ENCODE measurements around the gene AEN. TPM values are rescaled to one million over a fixed set of nuclear protein-coding genes. Genes with fewer than 3 reads are reported as not detected.
A peak's percentile ranks its signal among the peaks of the same experiment; 100 is the strongest.

AEN gene
- polyA plus RNA-seq, 4 donors: 5.4 to 16.8 (median 11.3) TPM

DNA sequence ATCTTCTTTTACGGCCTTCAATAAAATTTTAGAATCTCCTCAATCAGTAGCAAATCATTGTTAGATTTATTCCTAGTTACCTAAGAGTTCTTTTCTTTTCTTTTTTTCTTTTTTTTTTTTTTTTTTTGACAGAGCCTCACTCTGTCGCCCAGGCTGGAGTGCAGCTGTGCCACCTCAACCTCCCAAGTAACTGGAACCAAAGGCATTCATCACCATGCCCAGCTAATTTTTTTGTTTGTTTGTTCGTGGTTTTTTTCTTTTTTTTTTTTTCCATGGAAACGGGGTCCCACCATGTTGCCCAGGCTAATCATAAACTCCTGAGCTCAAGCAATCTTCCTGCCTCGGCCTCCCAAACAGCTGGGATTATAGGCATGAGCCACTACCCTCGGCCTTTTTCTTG lies 30.4 kb upstream of the AEN start:
- FAIRE-seq (no peak), DNase-seq (no peak)
- Histone ChIP-seq H3K27ac (ENCODE audit: low read depth in 1 of 3, low read length in 2 of 3) (no peak overlapping the region), H3K4me3 (ENCODE audit: low read depth in 1 of 3, low read length in 3 of 3) (no peak overlapping the region), H3K4me1 (ENCODE audit: control insufficient read depth in 3 of 3, insufficient read depth in 2 of 3, low read depth in 1 of 3, low read length in 2 of 3) (no peaks in the 10 kb centered on the region), H3K36me3 (ENCODE audit: control insufficient read depth in 3 of 3, insufficient read depth in 2 of 3, low read depth in 1 of 3, low read length in 3 of 3) (no peaks in the 10 kb centered on the region), H3K9me3 (ENCODE audit: control insufficient read depth in 2 of 2, insufficient read depth in 1 of 2, low read depth in 1 of 2, low read length in 1 of 2) (no peaks in the 10 kb centered on the region), H3K27me3 (ENCODE audit: control insufficient read depth in 3 of 3, insufficient read depth in 3 of 3, low read length in 3 of 3) (no peaks in the 10 kb centered on the region)
- 61 to 76% (median 72%) methylated on average over 6 of the region's 6 CpGs for WGBS, 3 donors

DNA sequence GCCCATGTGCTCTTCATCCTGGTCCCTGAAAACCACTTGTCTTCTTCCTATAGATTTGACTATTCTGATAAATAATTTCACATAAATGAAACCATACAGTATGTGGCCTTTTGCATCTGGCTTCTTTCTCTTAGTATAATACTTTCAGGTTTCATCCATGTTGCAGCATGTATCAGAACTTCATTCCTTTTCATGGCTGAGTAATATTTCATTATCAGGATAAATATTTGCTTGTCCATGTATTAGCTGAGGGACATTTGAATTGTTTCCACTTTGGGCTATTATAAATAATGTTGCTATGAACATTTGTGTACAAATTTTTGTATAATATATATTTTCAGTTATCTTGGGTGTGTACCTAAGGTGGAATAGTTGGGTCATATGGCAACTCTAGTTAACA lies 29.8 kb upstream of the AEN start:
- no peaks in the 10 kb centered on the region for H3K4me1 ChIP-seq (ENCODE audit: control insufficient read depth in 3 of 3, insufficient read depth in 2 of 3, low read depth in 1 of 3, low read length in 2 of 3)
- no peak for FAIRE-seq

DNA sequence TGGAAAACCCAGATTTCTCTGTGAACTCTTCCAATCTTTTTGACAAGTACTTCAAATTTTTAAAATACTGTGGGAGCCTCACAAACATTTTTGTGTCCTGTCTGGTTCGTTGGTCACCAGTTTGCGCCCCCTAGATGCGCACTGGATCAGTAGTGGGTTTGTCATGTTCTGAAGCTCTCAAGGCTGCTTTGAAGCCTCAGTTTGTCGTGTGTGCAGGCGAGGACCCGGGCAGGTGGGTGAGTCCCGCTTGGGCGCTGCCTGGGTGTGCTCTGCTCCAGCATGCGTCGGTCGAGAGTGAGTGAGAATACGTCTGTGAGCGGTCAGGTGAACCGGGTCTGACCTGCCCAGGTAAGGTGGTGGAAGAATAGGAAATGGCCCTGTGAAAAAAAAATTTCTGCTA lies 17.3 kb upstream of the AEN start:
- Histone ChIP-seq H3K9me3 (ENCODE audit: control insufficient read depth in 2 of 2, insufficient read depth in 1 of 2, low read depth in 1 of 2, low read length in 1 of 2) (no peaks in the 10 kb centered on the region), H3K36me3 (ENCODE audit: control insufficient read depth in 3 of 3, insufficient read depth in 2 of 3, low read depth in 1 of 3, low read length in 3 of 3) (no peaks in the 10 kb centered on the region), H3K27me3 (ENCODE audit: control insufficient read depth in 3 of 3, insufficient read depth in 3 of 3, low read length in 3 of 3) (peaks cover 0 to 43% (median 29%) of the 10 kb centered on the region in 3 donors), H3K4me1 (ENCODE audit: control insufficient read depth in 3 of 3, insufficient read depth in 2 of 3, low read depth in 1 of 3, low read length in 2 of 3) (peaks cover 0 to 8% (median 0%) of the 10 kb centered on the region in 3 donors), H3K27ac (ENCODE audit: low read depth in 1 of 3, low read length in 2 of 3) (peak overlapping the region in 1 of 3 donors; percentile 45), H3K4me3 (ENCODE audit: low read depth in 1 of 3, low read length in 3 of 3) (peak overlapping the region in 1 of 3 donors; percentile 32)
- DNase-seq: no peak
- no peak for FAIRE-seq
- 8 to 17% (median 11%) methylated on average over 14 of the region's 14 CpGs for WGBS, 3 donors

More for the DNA sequence above, 29.8 kb upstream of the AEN start:
- Histone ChIP-seq H3K4me3 (ENCODE audit: low read depth in 1 of 3, low read length in 3 of 3) (no peak overlapping the region), H3K36me3 (ENCODE audit: control insufficient read depth in 3 of 3, insufficient read depth in 2 of 3, low read depth in 1 of 3, low read length in 3 of 3) (no peaks in the 10 kb centered on the region), H3K27me3 (ENCODE audit: control insufficient read depth in 3 of 3, insufficient read depth in 3 of 3, low read length in 3 of 3) (no peaks in the 10 kb centered on the region), H3K9me3 (ENCODE audit: control insufficient read depth in 2 of 2, insufficient read depth in 1 of 2, low read depth in 1 of 2, low read length in 1 of 2) (no peaks in the 10 kb centered on the region), H3K27ac (ENCODE audit: low read depth in 1 of 3, low read length in 2 of 3) (no peak overlapping the region)
- DNase-seq: no peak

DNA sequence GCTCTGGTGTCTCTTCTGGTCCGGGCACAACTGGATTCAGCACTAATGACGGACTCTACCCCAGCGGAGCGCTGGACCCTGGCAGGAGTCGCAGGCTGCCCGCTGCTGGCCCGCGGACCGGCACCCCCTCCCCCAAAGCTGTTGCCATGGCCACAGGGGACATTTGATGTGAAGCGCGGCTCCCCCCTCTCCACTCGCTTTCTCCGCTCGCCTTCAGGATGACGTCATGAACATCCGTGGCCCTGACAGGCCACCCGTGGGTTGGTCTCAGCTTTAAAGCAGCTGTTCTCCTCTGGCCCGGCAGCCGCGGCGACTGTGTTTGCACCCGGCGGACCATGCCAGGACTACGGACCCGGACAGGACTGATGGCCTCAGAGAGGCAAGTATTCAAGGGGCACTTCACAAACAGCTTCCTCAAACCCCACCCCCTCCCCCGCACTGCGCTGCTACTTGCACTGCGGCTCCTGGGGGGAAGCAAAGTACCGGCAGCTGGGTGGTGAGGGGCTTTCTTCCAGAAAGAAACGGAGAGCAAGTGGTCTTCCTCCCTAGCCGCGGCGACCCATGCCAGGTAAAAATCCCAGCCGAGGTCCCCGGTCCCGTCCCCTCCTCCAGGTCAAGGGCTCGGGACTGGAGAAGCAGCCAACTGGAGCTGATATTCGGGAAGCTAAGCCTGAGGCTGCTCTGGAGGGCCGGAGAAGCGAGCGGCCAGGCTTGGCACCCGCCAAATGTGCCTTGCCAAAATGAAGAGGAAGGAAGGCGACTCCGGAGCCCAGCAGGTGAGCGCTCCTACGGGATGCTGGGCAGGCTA lies 16.6 kb upstream of the AEN start:
- peaks cover 0 to 45% (median 29%) of the 10 kb centered on the region in 3 donors for H3K27me3 ChIP-seq (ENCODE audit: control insufficient read depth in 3 of 3, insufficient read depth in 3 of 3, low read length in 3 of 3)
- H3K27ac ChIP-seq (ENCODE audit: low read depth in 1 of 3, low read length in 2 of 3): peak overlapping the region in 1 of 3 donors; percentile 45

DNA sequence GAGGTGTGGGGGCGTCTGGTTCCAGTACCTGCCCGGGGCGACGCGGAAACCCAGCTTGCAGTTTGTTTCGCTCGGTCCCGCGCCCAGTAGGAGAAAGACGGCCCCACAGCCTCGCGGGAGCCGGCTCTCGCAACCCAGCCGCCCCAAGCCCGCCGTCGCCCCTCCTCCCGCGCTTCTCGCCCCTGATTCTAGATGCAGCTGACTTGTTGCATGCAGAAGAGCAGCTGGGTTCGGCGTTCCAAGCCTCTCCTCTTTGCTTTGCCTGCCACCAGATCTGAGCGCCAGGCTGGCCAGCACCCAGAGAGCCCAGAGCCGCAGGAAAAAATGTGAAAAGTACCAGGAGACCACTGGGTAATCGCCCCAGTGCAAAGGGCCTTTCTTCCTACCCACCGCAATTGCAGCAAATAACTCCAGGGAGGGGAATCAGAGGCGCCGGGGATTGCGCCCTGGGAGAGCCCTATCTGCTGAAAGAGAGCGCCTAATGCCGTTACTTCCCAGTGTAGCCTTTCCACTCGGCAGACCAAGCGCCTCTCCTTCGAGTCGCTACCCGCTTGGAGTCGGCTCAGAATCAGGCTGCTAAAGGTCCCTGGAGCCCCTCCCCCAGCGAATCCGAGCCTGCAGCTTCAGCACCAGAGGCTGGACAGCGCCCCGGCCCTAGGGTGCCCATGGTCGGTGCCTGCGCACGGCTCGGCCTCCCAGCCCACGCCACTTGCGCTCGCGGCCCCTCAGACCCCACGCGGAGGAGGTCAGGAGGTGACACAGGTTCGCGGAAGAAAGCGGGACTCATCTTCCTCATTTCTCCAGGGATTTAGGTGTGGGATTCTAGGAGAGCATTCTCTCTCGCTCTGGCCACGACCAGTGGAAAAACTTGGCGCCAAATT lies 15.7 kb upstream of the AEN start:
- Histone ChIP-seq H3K4me3 (ENCODE audit: low read depth in 1 of 3, low read length in 3 of 3) (peak overlapping the region in 1 of 3 donors; percentile 32), H3K4me1 (ENCODE audit: control insufficient read depth in 3 of 3, insufficient read depth in 2 of 3, low read depth in 1 of 3, low read length in 2 of 3) (peaks cover 0 to 8% (median 0%) of the 10 kb centered on the region in 3 donors), H3K36me3 (ENCODE audit: control insufficient read depth in 3 of 3, insufficient read depth in 2 of 3, low read depth in 1 of 3, low read length in 3 of 3) (no peaks in the 10 kb centered on the region), H3K9me3 (ENCODE audit: control insufficient read depth in 2 of 2, insufficient read depth in 1 of 2, low read depth in 1 of 2, low read length in 1 of 2) (no peaks in the 10 kb centered on the region), H3K27me3 (ENCODE audit: control insufficient read depth in 3 of 3, insufficient read depth in 3 of 3, low read length in 3 of 3) (peaks cover 0 to 45% (median 32%) of the 10 kb centered on the region in 3 donors), H3K27ac (ENCODE audit: low read depth in 1 of 3, low read length in 2 of 3) (peak overlapping the region in 1 of 3 donors; percentile 45)
- no peak for FAIRE-seq
- peak in 1 of 2 donors; percentile 76 for DNase-seq
- WGBS, 3 donors: 3 to 6% (median 5%) methylated on average over 58 of the region's 58 CpGs

More for the DNA sequence above, 16.6 kb upstream of the AEN start:
- DNase-seq (peak in 1 of 2 donors; percentile 22), FAIRE-seq (no peak)
- H3K36me3 ChIP-seq (ENCODE audit: control insufficient read depth in 3 of 3, insufficient read depth in 2 of 3, low read depth in 1 of 3, low read length in 3 of 3): no peaks in the 10 kb centered on the region
- H3K4me1 ChIP-seq (ENCODE audit: control insufficient read depth in 3 of 3, insufficient read depth in 2 of 3, low read depth in 1 of 3, low read length in 2 of 3): peaks cover 0 to 8% (median 0%) of the 10 kb centered on the region in 3 donors
- peak overlapping the region in 1 of 3 donors; percentile 32 for H3K4me3 ChIP-seq (ENCODE audit: low read depth in 1 of 3, low read length in 3 of 3)
- H3K9me3 ChIP-seq (ENCODE audit: control insufficient read depth in 2 of 2, insufficient read depth in 1 of 2, low read depth in 1 of 2, low read length in 1 of 2): no peaks in the 10 kb centered on the region
- WGBS, 3 donors: 3 to 6% (median 6%) methylated on average over 42 to 46 of the region's 46 CpGs

DNA sequence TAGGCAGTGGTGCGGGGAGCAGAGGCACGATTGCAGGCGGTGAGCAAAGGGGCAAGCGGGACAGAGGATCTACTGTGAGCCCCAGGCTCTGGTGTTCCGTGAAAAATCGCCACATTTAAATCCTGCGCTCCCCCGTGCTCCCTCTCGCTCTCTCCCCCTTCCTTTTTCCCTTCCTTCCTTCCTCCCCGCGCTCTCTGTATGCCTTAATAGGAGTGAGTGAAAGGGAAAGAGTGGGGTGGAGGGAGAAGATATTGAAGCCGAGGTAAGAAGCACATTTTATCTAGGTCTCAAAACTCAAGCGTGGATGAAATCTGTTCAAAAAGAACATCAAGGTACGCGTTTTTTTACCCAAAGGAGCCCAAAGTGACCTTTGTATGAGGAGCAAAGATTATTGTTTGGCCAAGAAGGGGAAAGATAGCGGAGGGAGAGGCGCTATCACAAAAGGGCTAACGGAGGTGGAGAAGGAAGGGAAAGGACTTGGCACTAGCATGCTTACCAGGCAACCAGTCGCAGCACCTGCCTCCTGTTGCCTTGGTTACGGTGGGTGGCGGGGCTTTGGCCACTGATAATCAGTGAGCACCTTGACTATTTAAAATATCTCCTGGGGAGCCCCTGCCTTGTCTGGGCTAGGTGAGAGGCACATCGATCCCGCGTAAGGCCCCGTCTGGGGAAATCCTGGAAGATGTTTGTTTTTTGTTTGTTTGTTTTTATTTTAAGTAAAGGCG lies 14.9 kb upstream of the AEN start:
- Histone ChIP-seq H3K36me3 (ENCODE audit: control insufficient read depth in 3 of 3, insufficient read depth in 2 of 3, low read depth in 1 of 3, low read length in 3 of 3) (no peaks in the 10 kb centered on the region), H3K4me1 (ENCODE audit: control insufficient read depth in 3 of 3, insufficient read depth in 2 of 3, low read depth in 1 of 3, low read length in 2 of 3) (peaks cover 0 to 8% (median 0%) of the 10 kb centered on the region in 3 donors)

DNA sequence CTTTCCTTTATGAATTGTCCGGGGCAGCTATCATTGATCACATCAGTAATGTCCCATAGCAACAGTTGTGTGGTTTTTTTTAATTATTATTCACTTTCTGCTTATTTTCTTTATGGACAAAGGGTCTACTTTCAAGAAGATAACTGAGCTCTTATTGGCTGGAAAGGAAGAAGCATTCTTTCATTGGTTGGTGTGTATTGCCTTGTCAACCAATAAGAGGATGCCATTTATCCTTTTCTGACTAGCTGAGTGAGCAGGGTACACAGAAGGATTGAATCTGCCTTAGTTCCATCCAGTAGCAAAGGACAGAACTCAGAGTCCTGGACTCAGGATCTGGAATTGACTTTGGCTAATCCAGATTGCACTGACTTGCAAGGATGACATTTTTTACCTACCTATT lies 13.2 kb upstream of the AEN start:
- no peak for DNase-seq
- H3K4me1 ChIP-seq (ENCODE audit: control insufficient read depth in 3 of 3, insufficient read depth in 2 of 3, low read depth in 1 of 3, low read length in 2 of 3): peaks cover 0 to 8% (median 0%) of the 10 kb centered on the region in 3 donors
- no peaks in the 10 kb centered on the region for H3K9me3 ChIP-seq (ENCODE audit: control insufficient read depth in 2 of 2, insufficient read depth in 1 of 2, low read depth in 1 of 2, low read length in 1 of 2)
- H3K27me3 ChIP-seq (ENCODE audit: control insufficient read depth in 3 of 3, insufficient read depth in 3 of 3, low read length in 3 of 3): peaks cover 0 to 49% (median 29%) of the 10 kb centered on the region in 3 donors
- H3K4me3 ChIP-seq (ENCODE audit: low read depth in 1 of 3, low read length in 3 of 3): no peak overlapping the region
- H3K36me3 ChIP-seq (ENCODE audit: control insufficient read depth in 3 of 3, insufficient read depth in 2 of 3, low read depth in 1 of 3, low read length in 3 of 3): no peaks in the 10 kb centered on the region
- H3K27ac ChIP-seq (ENCODE audit: low read depth in 1 of 3, low read length in 2 of 3): no peak overlapping the region
- no peak for FAIRE-seq
- 68 to 76% (median 68%) methylated on average over 1 of the region's 1 CpG for WGBS, 3 donors

More for the DNA sequence above, 14.9 kb upstream of the AEN start:
- FAIRE-seq: no peak
- 13 to 18% (median 14%) methylated on average over 26 of the region's 26 CpGs for WGBS, 3 donors
- Histone ChIP-seq H3K27ac (ENCODE audit: low read depth in 1 of 3, low read length in 2 of 3) (peak overlapping the region in 1 of 3 donors; percentile 17), H3K27me3 (ENCODE audit: control insufficient read depth in 3 of 3, insufficient read depth in 3 of 3, low read length in 3 of 3) (peaks cover 0 to 49% (median 32%) of the 10 kb centered on the region in 3 donors), H3K9me3 (ENCODE audit: control insufficient read depth in 2 of 2, insufficient read depth in 1 of 2, low read depth in 1 of 2, low read length in 1 of 2) (no peaks in the 10 kb centered on the region), H3K4me3 (ENCODE audit: low read depth in 1 of 3, low read length in 3 of 3) (peak overlapping the region in 1 of 3 donors; percentile 22)
- DNase-seq: no peak

Data from small intestine (tissue), 7 donors.